Measurements from ENCODE around the gene BTBD9.

Gene BTBD9

DNA sequence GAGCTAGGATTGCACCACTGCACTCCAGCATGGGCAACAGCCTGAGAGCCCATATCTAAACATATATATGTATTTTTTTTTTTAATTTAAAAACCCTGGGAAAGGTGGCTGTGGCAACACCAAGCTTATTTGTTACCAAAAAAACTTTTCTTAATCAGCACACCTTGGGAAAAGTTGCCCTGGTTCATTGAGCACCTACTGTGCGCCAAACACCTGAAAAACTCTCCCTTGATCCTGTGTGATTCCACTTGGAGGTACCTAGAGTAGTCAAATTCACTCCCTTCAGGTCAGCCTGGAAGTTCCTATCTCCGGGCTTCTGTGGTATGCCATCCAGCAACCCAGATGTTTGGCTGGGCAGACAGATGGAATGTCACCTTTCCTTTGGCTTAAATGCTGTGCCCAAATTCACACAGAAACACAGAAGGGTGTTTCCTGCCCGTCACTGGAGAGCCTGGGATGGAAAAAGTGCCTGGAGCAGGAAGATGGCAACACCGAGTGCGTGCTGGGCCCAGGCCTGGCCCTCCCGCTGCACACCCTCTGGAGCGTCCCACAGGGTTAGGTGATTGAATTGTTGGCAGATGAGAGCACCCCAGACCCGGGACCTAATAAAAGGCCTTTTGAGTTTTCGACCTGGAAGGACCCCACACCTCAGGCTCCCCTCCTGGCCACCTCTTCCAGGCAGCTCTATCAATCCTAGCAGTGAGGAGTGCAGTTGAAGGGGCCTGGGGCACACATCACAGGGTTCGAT is 482.7 kb downstream of the BTBD9 start:
- Histone ChIP-seq H3K4me2 (ENCODE audit: low read length) (no peak overlapping the region), H3K79me2 (no peaks in the 10 kb centered on the region), H2AFZ (no peak overlapping the region), H3K4me1 (no peaks in the 10 kb centered on the region), H3K27me3 (ENCODE audit: control insufficient read depth, insufficient read depth, low read length) (no peaks in the 10 kb centered on the region), H3K9ac (no peak overlapping the region), H3K4me3 (ENCODE audit: low read depth, low read length) (no peak overlapping the region), H3K27ac (no peak overlapping the region), H3K9me3 (ENCODE audit: control insufficient read depth, low read length) (no peaks in the 10 kb centered on the region), H3K36me3 (ENCODE audit: control insufficient read depth, insufficient read depth, low read length) (no peaks in the 10 kb centered on the region)
- TF ChIP-seq, protein P1, sequence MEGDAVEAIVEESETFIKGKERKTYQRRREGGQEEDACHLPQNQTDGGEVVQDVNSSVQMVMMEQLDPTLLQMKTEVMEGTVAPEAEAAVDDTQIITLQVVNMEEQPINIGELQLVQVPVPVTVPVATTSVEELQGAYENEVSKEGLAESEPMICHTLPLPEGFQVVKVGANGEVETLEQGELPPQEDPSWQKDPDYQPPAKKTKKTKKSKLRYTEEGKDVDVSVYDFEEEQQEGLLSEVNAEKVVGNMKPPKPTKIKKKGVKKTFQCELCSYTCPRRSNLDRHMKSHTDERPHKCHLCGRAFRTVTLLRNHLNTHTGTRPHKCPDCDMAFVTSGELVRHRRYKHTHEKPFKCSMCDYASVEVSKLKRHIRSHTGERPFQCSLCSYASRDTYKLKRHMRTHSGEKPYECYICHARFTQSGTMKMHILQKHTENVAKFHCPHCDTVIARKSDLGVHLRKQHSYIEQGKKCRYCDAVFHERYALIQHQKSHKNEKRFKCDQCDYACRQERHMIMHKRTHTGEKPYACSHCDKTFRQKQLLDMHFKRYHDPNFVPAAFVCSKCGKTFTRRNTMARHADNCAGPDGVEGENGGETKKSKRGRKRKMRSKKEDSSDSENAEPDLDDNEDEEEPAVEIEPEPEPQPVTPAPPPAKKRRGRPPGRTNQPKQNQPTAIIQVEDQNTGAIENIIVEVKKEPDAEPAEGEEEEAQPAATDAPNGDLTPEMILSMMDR (IDR thresholded peaks at IDR 0.05): no peak

DNA sequence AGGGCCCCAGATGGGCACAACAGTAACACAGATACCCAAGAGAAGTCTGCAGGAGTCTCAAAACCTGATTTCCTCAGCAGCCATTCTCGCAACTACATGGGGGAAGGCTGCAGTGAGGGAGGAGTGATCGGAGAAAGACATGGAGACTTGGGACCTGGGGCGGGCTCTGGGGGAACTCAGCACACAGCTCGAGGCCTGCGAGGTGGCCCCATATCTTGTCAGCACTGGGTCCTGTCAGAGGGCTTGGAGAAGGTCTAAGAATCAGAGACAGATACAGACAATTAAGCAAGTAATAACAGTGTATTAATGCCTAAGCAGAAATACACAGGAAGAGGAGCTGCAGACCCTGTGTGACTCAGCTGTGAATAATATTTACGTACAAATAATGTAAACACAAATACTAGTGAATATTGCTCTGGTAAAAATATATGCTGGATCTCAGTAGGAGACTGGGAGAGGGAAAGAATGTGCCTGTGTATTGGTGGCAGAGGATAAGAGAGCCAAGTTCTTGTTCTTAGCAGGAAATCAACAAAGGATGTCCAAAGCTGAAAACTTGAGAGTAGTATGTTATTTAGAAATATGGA is 484.0 kb downstream of the BTBD9 start:
- no peak overlapping the region for H3K9ac ChIP-seq
- no peaks in the 10 kb centered on the region for H3K79me2 ChIP-seq
- H3K4me2 ChIP-seq (ENCODE audit: low read length): no peak overlapping the region
- no peak overlapping the region for H3K27ac ChIP-seq
- TF ChIP-seq, protein P1 (IDR thresholded peaks at IDR 0.05): no peak
- no peaks in the 10 kb centered on the region for H3K9me3 ChIP-seq (ENCODE audit: control insufficient read depth, low read length)
- H3K4me1 ChIP-seq: no peaks in the 10 kb centered on the region
- H2AFZ ChIP-seq: no peak overlapping the region
- H3K4me3 ChIP-seq (ENCODE audit: low read depth, low read length): no peak overlapping the region
- H3K36me3 ChIP-seq (ENCODE audit: control insufficient read depth, insufficient read depth, low read length): no peaks in the 10 kb centered on the region
- H3K27me3 ChIP-seq (ENCODE audit: control insufficient read depth, insufficient read depth, low read length): no peaks in the 10 kb centered on the region

DNA sequence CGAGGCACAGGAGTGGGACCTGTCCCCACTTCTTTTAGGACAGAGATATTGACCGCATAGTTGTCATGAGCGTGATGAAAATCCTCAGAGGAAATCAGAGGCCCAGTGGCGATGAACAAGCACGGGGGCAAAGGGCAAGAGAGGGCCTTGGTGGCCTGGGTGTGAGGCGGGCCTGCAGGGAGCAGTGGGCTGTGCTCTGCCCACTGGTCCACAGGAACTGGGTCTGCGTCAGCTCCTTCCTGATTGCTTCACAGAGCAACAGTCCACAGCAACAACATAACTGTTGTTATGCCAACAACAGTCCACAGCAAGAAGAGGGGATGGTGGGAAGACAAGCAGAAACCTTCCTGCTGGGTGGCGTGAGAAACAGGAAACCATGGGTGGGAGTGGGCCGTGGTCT is 484.6 kb downstream of the BTBD9 start:
- no peaks in the 10 kb centered on the region for H3K27me3 ChIP-seq (ENCODE audit: control insufficient read depth, insufficient read depth, low read length)
- H3K79me2 ChIP-seq: no peaks in the 10 kb centered on the region
- no peaks in the 10 kb centered on the region for H3K36me3 ChIP-seq (ENCODE audit: control insufficient read depth, insufficient read depth, low read length)
- H2AFZ ChIP-seq: no peak overlapping the region
- H3K4me3 ChIP-seq (ENCODE audit: low read depth, low read length): no peak overlapping the region
- H3K27ac ChIP-seq: no peak overlapping the region
- TF ChIP-seq, protein P1 (IDR thresholded peaks at IDR 0.05): no peak
- no peak overlapping the region for H3K4me2 ChIP-seq (ENCODE audit: low read length)
- H3K9ac ChIP-seq: no peak overlapping the region
- H3K9me3 ChIP-seq (ENCODE audit: control insufficient read depth, low read length): no peaks in the 10 kb centered on the region
- H3K4me1 ChIP-seq: no peaks in the 10 kb centered on the region

DNA sequence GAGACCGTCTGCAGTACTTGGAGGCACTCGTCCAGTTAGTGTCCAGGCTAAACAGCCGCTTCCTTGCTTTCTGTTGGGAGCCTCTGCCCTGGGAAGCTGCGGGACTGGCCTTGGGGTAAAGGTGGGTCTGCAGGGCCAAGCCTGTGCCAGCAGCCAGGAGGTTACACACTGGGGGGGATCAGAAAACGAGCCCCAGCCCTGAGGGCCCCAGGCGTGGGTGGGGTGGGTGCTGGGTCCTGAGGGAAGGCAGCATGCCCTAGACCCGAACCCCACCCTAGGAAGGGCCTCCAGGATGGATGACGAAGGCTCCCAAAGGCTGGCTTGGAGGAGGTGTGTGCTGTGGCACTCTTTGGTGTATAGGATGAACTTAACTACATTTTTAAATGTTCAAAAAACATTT is 485.0 kb downstream of the BTBD9 start:
- Histone ChIP-seq H3K27ac (no peak overlapping the region), H3K36me3 (ENCODE audit: control insufficient read depth, insufficient read depth, low read length) (no peaks in the 10 kb centered on the region), H2AFZ (no peak overlapping the region)

More for the DNA sequence above, 485.0 kb downstream of the BTBD9 start:
- TF ChIP-seq, protein P1 (IDR thresholded peaks at IDR 0.05): no peak
- H3K4me1 ChIP-seq: no peaks in the 10 kb centered on the region
- H3K9ac ChIP-seq: no peak overlapping the region
- H3K9me3 ChIP-seq (ENCODE audit: control insufficient read depth, low read length): no peaks in the 10 kb centered on the region
- H3K4me2 ChIP-seq (ENCODE audit: low read length): no peak overlapping the region
- H3K27me3 ChIP-seq (ENCODE audit: control insufficient read depth, insufficient read depth, low read length): no peaks in the 10 kb centered on the region
- H3K79me2 ChIP-seq: no peaks in the 10 kb centered on the region
- H3K4me3 ChIP-seq (ENCODE audit: low read depth, low read length): no peak overlapping the region

Data from parathyroid adenoma (tissue), 2 donors.